Measurements from ENCODE around the gene HSBP1. TPM values are rescaled to one million over a fixed set of nuclear protein-coding genes. Genes with fewer than 3 reads are reported as not detected.

Gene HSBP1
- total and polyA plus RNA-seq, 2 of the 13 experiments (the other 11 are each of a cell fraction or from before 2014, with no cell fraction given): 249 to 292 TPM

- no peak overlapping the region for H3K9ac ChIP-seq (ENCODE audit: insufficient read depth, low read depth, low read length)
- 26% methylated on average over 8 of the region's 8 CpGs for WGBS (ENCODE audit: low lambda C conversion rate)
- H4K20me1 ChIP-seq (ENCODE audit: insufficient read depth, low read length): no peaks in the 10 kb centered on the region; the same call in 1 of the 2 replicates
- peaks cover 6 to 54% of the 10 kb centered on the region in 2 experiments; a peak in 4 of 5 replicates for H3K27me3 ChIP-seq (ENCODE audit: control insufficient read depth in 1 of 2, insufficient read depth in 2 of 2, low read length in 2 of 2)
- ChIA-PET POLR2A (no interaction called here), CTCF (ENCODE audit: low intra/inter-chr PET ratio, low total read pairs) (no interaction called here)
- FAIRE-seq (no peak), ATAC-seq (no peak), DNase-seq (ENCODE audit: low spot score) (no peak)
- in situ Hi-C loops (cut with HindIII; ENCODE audit: extremely low pct_ligation_motif_present, low pct_unique_long_range_greater_than_20kb): no loop called here
- peaks cover 7% of the 10 kb centered on the region for H3K4me1 ChIP-seq (ENCODE audit: insufficient read depth, low read length)
- no peak overlapping the region for H3K4me2 ChIP-seq (ENCODE audit: low read depth, low read length)
- no peaks in the 10 kb centered on the region for H3K36me3 ChIP-seq (replicated peaks in 1 of 2; ENCODE audit: control insufficient read depth in 1 of 2, insufficient read depth in 2 of 2, low read length in 2 of 2)
- H3K9me3 ChIP-seq (ENCODE audit: low read length): no peaks in the 10 kb centered on the region
- no TSS peak for BruUV-seq (replicated peaks)
- no peak overlapping the region for H3K27ac ChIP-seq (ENCODE audit: extremely low read length, insufficient read depth, low read length)
- H3K79me2 ChIP-seq (ENCODE audit: insufficient read depth, low read length): no peaks in the 10 kb centered on the region
- H2AFZ ChIP-seq (ENCODE audit: low read length): no peak overlapping the region
- no peak overlapping the region for H3K4me3 ChIP-seq (replicated peaks in 1 of 3; ENCODE audit: insufficient read depth in 1 of 3, low read depth in 2 of 3, low read length in 3 of 3)
- TF ChIP-seq ZNF263 (CRISPR knock-in tag; IDR thresholded peaks at IDR 0.05): no peak
- TF ChIP-seq ZNF33A (CRISPR knock-in tag; IDR thresholded peaks at IDR 0.05; ENCODE audit: borderline replicate concordance): no peak
- TF ChIP-seq DDIT3 (CRISPR knock-in tag; IDR thresholded peaks at IDR 0.05): no peak
- no peak for TF ChIP-seq BRD4 (CRISPR knock-in tag; IDR thresholded peaks at IDR 0.05)
- TF ChIP-seq ZFY (CRISPR knock-in tag; IDR thresholded peaks at IDR 0.05): no peak
- TF ChIP-seq IKZF5 (CRISPR knock-in tag; IDR thresholded peaks at IDR 0.05): no peak
- TF ChIP-seq ZNF234 (CRISPR knock-in tag; conservative IDR thresholded peaks at IDR 0.05): no peak
- TF ChIP-seq ZNF746 (CRISPR knock-in tag; IDR thresholded peaks at IDR 0.05): no peak
- TF ChIP-seq ZNF530 (CRISPR knock-in tag; IDR thresholded peaks at IDR 0.05; ENCODE audit: low read depth): no peak
- TF ChIP-seq MYNN (CRISPR knock-in tag; IDR thresholded peaks at IDR 0.05; ENCODE audit: low read depth): no peak
- TF ChIP-seq ZBTB43 (CRISPR knock-in tag; conservative IDR thresholded peaks at IDR 0.05): no peak
- TF ChIP-seq POLR2AphosphoS2 (IDR thresholded peaks at IDR 0.05; ENCODE audit: low read depth, low read length): no peak
- TF ChIP-seq NR2C2 (CRISPR knock-in tag; IDR thresholded peaks at IDR 0.05; ENCODE audit: borderline replicate concordance): no peak
- no peak for TF ChIP-seq ZNF34 (CRISPR knock-in tag; IDR thresholded peaks at IDR 0.05; ENCODE audit: borderline replicate concordance)
- TF ChIP-seq ZNF580 (CRISPR knock-in tag; IDR thresholded peaks at IDR 0.05; ENCODE audit: borderline replicate concordance, low read depth): no peak
- no peak for TF ChIP-seq ZNF550 (CRISPR knock-in tag; IDR thresholded peaks at IDR 0.05; ENCODE audit: borderline replicate concordance)
- no peak for TF ChIP-seq ZNF350 (CRISPR knock-in tag; IDR thresholded peaks at IDR 0.05; ENCODE audit: borderline replicate concordance, low read depth)
- no peak for TF ChIP-seq PTBP1 (IDR thresholded peaks at IDR 0.05; ENCODE audit: low read depth, low read length, poor library complexity, severe bottlenecking)
- intact Hi-C loops (cut with micrococcal nuclease; ENCODE audit: unreplicated experiment): no loop called here
These were observed 11.6 kb downstream of the HSBP1 start for GRCh38 chr16:83819361-83819760.
